ENCODE data around the gene CAMK2D. TPM values are rescaled to one million over a fixed set of nuclear protein-coding genes. Genes with fewer than 3 reads are reported as not detected.
"Not testable (repeated sequence)": the region's sequence is repeated elsewhere in the genome, so short reads cannot be mapped to it uniquely, and the experiment has no call there.

CAMK2D gene
- total RNA-seq, 1 experiment from 2014 or later, result 7.1 TPM

DNA sequence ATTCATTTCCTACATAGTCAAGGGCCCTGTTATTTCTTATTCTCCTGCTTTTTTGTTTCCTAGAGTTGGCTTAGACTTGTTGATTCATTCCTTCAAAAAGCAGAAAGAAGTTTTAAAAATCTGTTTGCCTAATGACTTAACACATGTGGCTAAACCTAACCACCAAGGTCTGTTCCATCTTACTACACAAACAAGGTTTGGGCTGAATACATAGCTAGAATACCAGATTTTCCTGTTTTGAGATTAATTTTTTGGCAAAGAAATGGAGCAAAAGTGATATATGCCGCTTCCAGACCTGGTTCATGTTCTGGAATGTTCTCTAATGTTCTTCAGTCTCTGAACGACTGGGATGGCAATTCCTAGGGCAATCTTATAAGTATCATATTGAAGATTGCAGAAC is 7.4 kb upstream of the CAMK2D start:
- intact Hi-C loops (cut with micrococcal nuclease; ENCODE audit: unreplicated experiment), result no loop called here
- no TSS peak for BruUV-seq (replicated peaks)
- H3K4me1 ChIP-seq (replicated peaks; ENCODE audit: insufficient read depth), result peaks cover 11% of the 10 kb centered on the region
- CTCF ChIA-PET, result no interaction called here
- H3K27ac ChIP-seq, result no peak overlapping the region
- no peaks in the 10 kb centered on the region for H3K36me3 ChIP-seq (ENCODE audit: low read depth)
- H4K20me1 ChIP-seq (ENCODE audit: insufficient read depth), result no peaks in the 10 kb centered on the region
- no peak for DNase-seq
- no peaks in the 10 kb centered on the region for H3K79me2 ChIP-seq (ENCODE audit: low read depth)
- TF ChIP-seq, protein P1, sequence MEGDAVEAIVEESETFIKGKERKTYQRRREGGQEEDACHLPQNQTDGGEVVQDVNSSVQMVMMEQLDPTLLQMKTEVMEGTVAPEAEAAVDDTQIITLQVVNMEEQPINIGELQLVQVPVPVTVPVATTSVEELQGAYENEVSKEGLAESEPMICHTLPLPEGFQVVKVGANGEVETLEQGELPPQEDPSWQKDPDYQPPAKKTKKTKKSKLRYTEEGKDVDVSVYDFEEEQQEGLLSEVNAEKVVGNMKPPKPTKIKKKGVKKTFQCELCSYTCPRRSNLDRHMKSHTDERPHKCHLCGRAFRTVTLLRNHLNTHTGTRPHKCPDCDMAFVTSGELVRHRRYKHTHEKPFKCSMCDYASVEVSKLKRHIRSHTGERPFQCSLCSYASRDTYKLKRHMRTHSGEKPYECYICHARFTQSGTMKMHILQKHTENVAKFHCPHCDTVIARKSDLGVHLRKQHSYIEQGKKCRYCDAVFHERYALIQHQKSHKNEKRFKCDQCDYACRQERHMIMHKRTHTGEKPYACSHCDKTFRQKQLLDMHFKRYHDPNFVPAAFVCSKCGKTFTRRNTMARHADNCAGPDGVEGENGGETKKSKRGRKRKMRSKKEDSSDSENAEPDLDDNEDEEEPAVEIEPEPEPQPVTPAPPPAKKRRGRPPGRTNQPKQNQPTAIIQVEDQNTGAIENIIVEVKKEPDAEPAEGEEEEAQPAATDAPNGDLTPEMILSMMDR (conservative IDR thresholded peaks at IDR 0.05), result no peak
- no peak for TF ChIP-seq EZH2 (IDR thresholded peaks at IDR 0.05; ENCODE audit: low read depth)
- H3F3A ChIP-seq (ENCODE audit: insufficient read depth, low read depth), result no peaks in the 10 kb centered on the region
- H3K4me3 ChIP-seq, result no peak overlapping the region
- H2AFZ ChIP-seq, result no peak overlapping the region
- no peaks in the 10 kb centered on the region for H3K9me3 ChIP-seq (ENCODE audit: insufficient read depth, low read depth)
- H3K27me3 ChIP-seq (ENCODE audit: insufficient read depth, low read depth), result no peaks in the 10 kb centered on the region
- H3K9me2 ChIP-seq (ENCODE audit: insufficient read depth), result no peaks in the 10 kb centered on the region
- no peak overlapping the region for H3K4me2 ChIP-seq
- POLR2A ChIA-PET (ENCODE audit: unreplicated experiment), result no interaction called here

DNA sequence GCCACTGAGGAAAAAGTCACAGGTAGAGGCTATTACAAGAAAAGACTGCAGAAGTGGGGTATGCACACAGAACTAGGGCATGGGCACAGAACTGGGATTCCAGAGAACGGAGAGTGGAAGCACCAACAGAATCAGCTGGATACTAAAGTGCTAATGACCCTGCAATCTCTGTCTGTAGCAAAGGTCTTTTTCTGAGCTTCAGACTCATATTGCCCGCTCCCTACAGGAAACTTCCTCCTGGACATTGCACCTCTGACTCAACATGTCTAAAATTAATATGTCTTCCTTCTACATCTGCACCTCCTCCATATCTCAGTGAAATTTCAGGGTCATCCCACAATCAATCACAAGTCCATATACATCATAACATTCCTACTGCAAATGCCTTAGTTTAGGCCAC is 5.3 kb upstream of the CAMK2D start:
- intact Hi-C loops (cut with micrococcal nuclease; ENCODE audit: unreplicated experiment), result no loop called here
- Histone ChIP-seq H3K27me3 (ENCODE audit: insufficient read depth, low read depth) (no peaks in the 10 kb centered on the region), H3K4me1 (replicated peaks; ENCODE audit: insufficient read depth) (peaks cover 11% of the 10 kb centered on the region), H3F3A (ENCODE audit: insufficient read depth, low read depth) (peaks cover 4% of the 10 kb centered on the region; the same call in 1 of the 2 replicates), H3K36me3 (ENCODE audit: low read depth) (no peaks in the 10 kb centered on the region), H4K20me1 (ENCODE audit: insufficient read depth) (no peaks in the 10 kb centered on the region), H3K4me3 (no peak overlapping the region), H3K9me2 (ENCODE audit: insufficient read depth) (no peaks in the 10 kb centered on the region), H3K79me2 (ENCODE audit: low read depth) (no peaks in the 10 kb centered on the region), H3K4me2 (no peak overlapping the region), H2AFZ (no peak overlapping the region), H3K27ac (no peak overlapping the region), H3K9me3 (ENCODE audit: insufficient read depth, low read depth) (no peaks in the 10 kb centered on the region)
- ChIA-PET CTCF (no interaction called here), POLR2A (ENCODE audit: unreplicated experiment) (no interaction called here)
- DNase-seq, result no peak
- no TSS peak for BruUV-seq (replicated peaks)
- TF ChIP-seq EZH2 (IDR thresholded peaks at IDR 0.05; ENCODE audit: low read depth), result no peak
- TF ChIP-seq, protein P1 (conservative IDR thresholded peaks at IDR 0.05), result no peak

DNA sequence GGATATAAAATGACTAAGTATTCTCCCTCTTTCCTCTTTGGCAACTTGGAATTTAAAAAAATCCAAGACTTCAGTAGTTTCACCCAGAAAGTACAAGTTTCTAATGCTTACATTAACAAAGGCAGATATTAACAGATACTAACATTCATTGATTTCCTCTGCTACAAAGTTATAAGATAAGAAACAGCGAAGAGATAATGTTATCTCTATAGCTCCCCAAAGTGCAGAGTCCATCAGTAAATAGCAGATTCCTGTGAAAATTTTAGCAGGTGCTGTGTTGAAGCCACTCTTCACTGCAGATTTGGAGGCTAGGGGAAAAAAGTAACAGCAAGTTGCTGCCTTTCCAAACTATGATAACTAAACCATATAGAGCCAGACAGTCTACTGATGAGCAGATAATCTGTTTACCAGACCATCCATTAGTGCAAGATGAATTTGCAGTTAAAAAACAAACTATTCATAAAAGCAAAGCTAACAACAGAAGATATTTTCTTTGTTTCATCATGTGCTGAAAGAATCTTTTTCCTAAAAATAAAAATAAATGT is 3.3 kb upstream of the CAMK2D start:
- H4K20me1 ChIP-seq (ENCODE audit: insufficient read depth), result no peaks in the 10 kb centered on the region
- no peak overlapping the region for H3K4me3 ChIP-seq
- H3K36me3 ChIP-seq (ENCODE audit: low read depth), result no peaks in the 10 kb centered on the region
- TF ChIP-seq, protein P1 (conservative IDR thresholded peaks at IDR 0.05), result no peak
- TF ChIP-seq EZH2 (IDR thresholded peaks at IDR 0.05; ENCODE audit: low read depth), result no peak
- DNase-seq, result no peak
- no peak overlapping the region for H3K27ac ChIP-seq
- H3K79me2 ChIP-seq (ENCODE audit: low read depth), result no peaks in the 10 kb centered on the region
- H3K4me1 ChIP-seq (replicated peaks; ENCODE audit: insufficient read depth), result peaks cover 12% of the 10 kb centered on the region
- no peak overlapping the region; the same call in 1 of the 2 replicates for H2AFZ ChIP-seq
- ChIA-PET CTCF (no interaction called here), POLR2A (ENCODE audit: unreplicated experiment) (no interaction called here)
- intact Hi-C loops (cut with micrococcal nuclease; ENCODE audit: unreplicated experiment), result loop anchor here (5.0 kb wide), 1 partner anchor 613 kb away; no protein-coding TSS in a partner anchor
- BruUV-seq (replicated peaks), result no TSS peak
- H3K4me2 ChIP-seq, result no peak overlapping the region
- no peaks in the 10 kb centered on the region for H3K9me2 ChIP-seq (ENCODE audit: insufficient read depth)
- peaks cover 5% of the 10 kb centered on the region; the same call in 1 of the 2 replicates for H3F3A ChIP-seq (ENCODE audit: insufficient read depth, low read depth)
- H3K9me3 ChIP-seq (ENCODE audit: insufficient read depth, low read depth), result no peaks in the 10 kb centered on the region
- H3K27me3 ChIP-seq (ENCODE audit: insufficient read depth, low read depth), result no peaks in the 10 kb centered on the region

DNA sequence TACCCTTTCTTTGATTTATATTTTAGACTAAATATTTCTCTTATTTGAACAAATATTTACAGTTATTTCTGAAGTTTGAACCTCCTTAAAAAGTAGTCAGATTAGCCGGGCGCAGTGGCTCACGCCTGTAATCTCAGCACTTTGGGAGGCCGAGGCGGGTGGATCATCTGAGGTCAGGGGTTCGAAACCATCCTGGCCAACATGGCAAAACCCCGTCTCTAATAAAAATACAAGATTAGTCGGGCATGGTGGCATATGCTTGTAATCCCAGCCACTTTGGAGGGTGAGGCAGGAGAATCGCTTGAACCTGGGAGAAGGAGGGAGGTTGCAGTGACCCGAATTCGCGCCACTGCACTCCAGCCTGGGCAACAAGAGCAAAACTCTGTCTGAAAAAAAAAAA is 2.4 kb upstream of the CAMK2D start:
- H3K27ac ChIP-seq; H3K27me3 ChIP-seq (ENCODE audit: insufficient read depth, low read depth); H3K9me3 ChIP-seq (ENCODE audit: insufficient read depth, low read depth); DNase-seq; H4K20me1 ChIP-seq (ENCODE audit: insufficient read depth); BruUV-seq (replicated peaks); POLR2A ChIA-PET (ENCODE audit: unreplicated experiment); H3K36me3 ChIP-seq (ENCODE audit: low read depth); H3K4me3 ChIP-seq; H3K4me2 ChIP-seq; H3F3A ChIP-seq (ENCODE audit: insufficient read depth, low read depth); H3K9me2 ChIP-seq (ENCODE audit: insufficient read depth); CTCF ChIA-PET; H2AFZ ChIP-seq; H3K79me2 ChIP-seq (ENCODE audit: low read depth): not testable (repeated sequence)
- intact Hi-C loops (cut with micrococcal nuclease; ENCODE audit: unreplicated experiment), result loop anchor here (2.0 to 5.0 kb wide), 2 partner anchors 295 to 613 kb away; no protein-coding TSS in a partner anchor
- H3K4me1 ChIP-seq (replicated peaks; ENCODE audit: insufficient read depth), result peaks cover 17% of the 10 kb centered on the region

Measured in PC-9 (cell line).